Neural cell (in vitro differentiated cells): ENCODE data around the gene TWNK.

Experiments used
- CTCF ChIP-seq: fragments of 450-650 bp; IDR thresholded peaks from 2 replicates; pipeline ENCODE4 v1.5.1; 2014; ENCODE audit warnings: antibody characterized with exemption, mild to moderate bottlenecking, moderate library complexity; ENCODE audit not compliant: poor library complexity, severe bottlenecking
- EP300 ChIP-seq: fragments of 450-650 bp; conservative IDR thresholded peaks from 2 replicates; pipeline ENCODE4 v1.6.1; 2014; ENCODE audit warnings: antibody characterized with exemption, mild to moderate bottlenecking, moderate library complexity; ENCODE audit not compliant: poor library complexity, severe bottlenecking
- EZH2 ChIP-seq: fragments of 200-600, 300-800 bp; shearing (Covaris generic), sonication (generic); IDR thresholded peaks from 2 replicates; pipeline ENCODE4 v1.6.1; 2014; ENCODE audit warnings: antibody characterized with exemption, low read length, borderline replicate concordance, mild to moderate bottlenecking; ENCODE audit not compliant: insufficient read depth, poor library complexity, severe bottlenecking
- RAD21 ChIP-seq: fragments of 450-650 bp; conservative IDR thresholded peaks from 2 replicates; pipeline ENCODE4 v1.6.1; 2014; ENCODE audit warnings: antibody characterized with exemption, mild to moderate bottlenecking, moderate library complexity
- TAF1 ChIP-seq: IDR thresholded peaks from 2 replicates; pipeline ENCODE4 v1.6.1; 2012; ENCODE audit warnings: low read depth
- TF ChIP-seq, protein P1 (sequence below): IDR thresholded peaks from 2 replicates; pipeline ENCODE4 v1.6.1; 2012; ENCODE audit warnings: borderline replicate concordance

DNA sequence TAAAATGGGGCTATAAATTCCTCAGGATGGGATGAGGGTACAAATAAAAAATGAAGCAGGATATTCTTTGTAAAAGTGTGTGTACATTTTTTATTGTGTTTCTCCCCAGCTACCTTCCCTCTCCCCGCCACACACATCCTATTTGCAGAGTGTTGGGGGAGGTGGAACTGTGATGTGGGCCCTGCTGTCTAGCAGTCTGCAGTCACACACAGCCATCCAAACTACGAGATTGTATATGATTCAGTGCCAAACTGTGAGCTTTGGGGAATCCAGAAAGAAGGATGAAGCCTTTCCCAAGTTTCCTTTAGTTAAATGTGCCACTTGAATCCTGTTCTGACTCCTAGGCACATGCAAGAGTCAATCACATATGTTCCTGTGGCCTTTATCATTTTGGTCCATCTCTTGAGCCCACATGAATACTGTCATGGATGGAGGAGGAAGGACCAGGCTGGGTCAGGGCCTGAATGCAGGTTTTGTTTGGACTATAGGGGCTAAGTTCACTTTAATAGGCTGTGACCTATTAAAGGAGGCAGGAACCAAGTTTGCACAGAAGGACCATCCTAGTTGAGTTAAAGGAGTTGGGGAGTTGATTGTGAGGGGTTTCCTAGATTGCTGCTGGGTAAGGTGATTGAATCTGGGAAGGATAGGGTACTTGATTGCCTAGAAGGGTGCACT, 19.1 kb upstream of the TWNK start:
- TF ChIP-seq EZH2 = no peak
- TF ChIP-seq TAF1 = no peak
- no peak for TF ChIP-seq CTCF
- TF ChIP-seq, protein P1, sequence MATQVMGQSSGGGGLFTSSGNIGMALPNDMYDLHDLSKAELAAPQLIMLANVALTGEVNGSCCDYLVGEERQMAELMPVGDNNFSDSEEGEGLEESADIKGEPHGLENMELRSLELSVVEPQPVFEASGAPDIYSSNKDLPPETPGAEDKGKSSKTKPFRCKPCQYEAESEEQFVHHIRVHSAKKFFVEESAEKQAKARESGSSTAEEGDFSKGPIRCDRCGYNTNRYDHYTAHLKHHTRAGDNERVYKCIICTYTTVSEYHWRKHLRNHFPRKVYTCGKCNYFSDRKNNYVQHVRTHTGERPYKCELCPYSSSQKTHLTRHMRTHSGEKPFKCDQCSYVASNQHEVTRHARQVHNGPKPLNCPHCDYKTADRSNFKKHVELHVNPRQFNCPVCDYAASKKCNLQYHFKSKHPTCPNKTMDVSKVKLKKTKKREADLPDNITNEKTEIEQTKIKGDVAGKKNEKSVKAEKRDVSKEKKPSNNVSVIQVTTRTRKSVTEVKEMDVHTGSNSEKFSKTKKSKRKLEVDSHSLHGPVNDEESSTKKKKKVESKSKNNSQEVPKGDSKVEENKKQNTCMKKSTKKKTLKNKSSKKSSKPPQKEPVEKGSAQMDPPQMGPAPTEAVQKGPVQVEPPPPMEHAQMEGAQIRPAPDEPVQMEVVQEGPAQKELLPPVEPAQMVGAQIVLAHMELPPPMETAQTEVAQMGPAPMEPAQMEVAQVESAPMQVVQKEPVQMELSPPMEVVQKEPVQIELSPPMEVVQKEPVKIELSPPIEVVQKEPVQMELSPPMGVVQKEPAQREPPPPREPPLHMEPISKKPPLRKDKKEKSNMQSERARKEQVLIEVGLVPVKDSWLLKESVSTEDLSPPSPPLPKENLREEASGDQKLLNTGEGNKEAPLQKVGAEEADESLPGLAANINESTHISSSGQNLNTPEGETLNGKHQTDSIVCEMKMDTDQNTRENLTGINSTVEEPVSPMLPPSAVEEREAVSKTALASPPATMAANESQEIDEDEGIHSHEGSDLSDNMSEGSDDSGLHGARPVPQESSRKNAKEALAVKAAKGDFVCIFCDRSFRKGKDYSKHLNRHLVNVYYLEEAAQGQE = no peak
- no peak for TF ChIP-seq EP300
- no peak for TF ChIP-seq RAD21
